Neutrophil (primary cell): ENCODE measurements around the gene DGAT2.

ENCODE experiments used
- H3K27ac ChIP-seq: fragments of 200-600 bp; sonication (generic); 2 replicates; pipeline ENCODE4 v1.5.1; 2016; ENCODE audit warnings: mild to moderate bottlenecking, moderate library complexity
- H3K27me3 ChIP-seq: fragments of 200-600 bp; sonication (generic); 2 replicates; pipeline ENCODE4 v1.6.0; 2016; ENCODE audit warnings: mild to moderate bottlenecking
- H3K36me3 ChIP-seq: fragments of 200-600 bp; sonication (generic); 2 replicates; pipeline ENCODE4 v1.5.1; 2017
- H3K4me1 ChIP-seq, 2 experiments: fragments of 200-600 bp in 1 of 2; sonication (generic) in 1 of 2; 1 replicate in 1 of 2; 2 replicates in 1 of 2; pipeline versions ENCODE4 v1.5.1 to v1.6.1; 2013 to 2016; ENCODE audit warnings: low read depth in 1 of 2, low read length in 1 of 2, mild to moderate bottlenecking in 1 of 2, moderate library complexity in 1 of 2; ENCODE audit not compliant: control insufficient read depth in 1 of 2, insufficient read depth in 1 of 2
- H3K4me3 ChIP-seq, 2 experiments: fragments of 200-600 bp in 1 of 2; sonication (generic) in 1 of 2; 1 replicate in 1 of 2; 2 replicates in 1 of 2; pipeline ENCODE4 v1.5.1; 2013 to 2016; ENCODE audit warnings: low read depth in 1 of 2, low read length in 1 of 2, mild to moderate bottlenecking in 1 of 2, moderate library complexity in 1 of 2
- H3K9me3 ChIP-seq: fragments of 200-600 bp; sonication (generic); 2 replicates; pipeline ENCODE4 v1.5.1; 2016
- CTCF ChIP-seq: fragments of 200-600 bp; sonication (generic); IDR thresholded peaks from 2 replicates; pipeline ENCODE4 v1.5.1; 2016; ENCODE audit warnings: antibody characterized with exemption

DGAT2 gene

GRCh38 chr11:75760710-75761493, 7.7 kb upstream of the DGAT2 start:
- no peak for TF ChIP-seq CTCF
- no peaks in the 10 kb centered on the region for H3K27me3 ChIP-seq
- H3K36me3 ChIP-seq, result no peaks in the 10 kb centered on the region
- no peaks in the 10 kb centered on the region for H3K9me3 ChIP-seq
- no peak overlapping the region for H3K4me3 ChIP-seq
- peak overlapping the region; percentile 19 for H3K27ac ChIP-seq
- H3K4me1 ChIP-seq, result peaks cover 40 to 42% of the 10 kb centered on the region in 2 experiments

- no peaks in the 10 kb centered on the region for H3K36me3 ChIP-seq
- no peak for TF ChIP-seq CTCF
- peaks cover 40 to 42% of the 10 kb centered on the region in 2 experiments for H3K4me1 ChIP-seq
- H3K9me3 ChIP-seq, result no peaks in the 10 kb centered on the region
- H3K27ac ChIP-seq, result peak overlapping the region; percentile 90
- H3K4me3 ChIP-seq, result peak overlapping the region; percentile 28 to 53
- no peaks in the 10 kb centered on the region for H3K27me3 ChIP-seq
Observed at GRCh38 chr11:75762158-75762557, 6.4 kb upstream of the DGAT2 start.

GRCh38 chr11:75762885-75763284, 5.7 kb upstream of the DGAT2 start:
- Histone ChIP-seq H3K27ac (peak overlapping the region; percentile 90), H3K36me3 (no peaks in the 10 kb centered on the region), H3K4me1 (peaks cover 44 to 46% of the 10 kb centered on the region in 2 experiments), H3K27me3 (no peaks in the 10 kb centered on the region), H3K4me3 (peak overlapping the region; percentile 44 to 53), H3K9me3 (no peaks in the 10 kb centered on the region)
- no peak for TF ChIP-seq CTCF

- no peaks in the 10 kb centered on the region for H3K9me3 ChIP-seq
- peaks cover 49 to 50% of the 10 kb centered on the region in 2 experiments for H3K4me1 ChIP-seq
- no peak for TF ChIP-seq CTCF
- H3K36me3 ChIP-seq, result no peaks in the 10 kb centered on the region
- H3K4me3 ChIP-seq, result no peak overlapping the region
- H3K27me3 ChIP-seq, result no peaks in the 10 kb centered on the region
- H3K27ac ChIP-seq, result peak overlapping the region; percentile 90
Observed at GRCh38 chr11:75763846-75764245, 4.7 kb upstream of the DGAT2 start.

GRCh38 chr11:75765116-75765515, 3.5 kb upstream of the DGAT2 start:
- H3K27me3 ChIP-seq, result no peaks in the 10 kb centered on the region
- peaks cover 53 to 55% of the 10 kb centered on the region in 2 experiments for H3K4me1 ChIP-seq
- H3K4me3 ChIP-seq, result no peak overlapping the region
- H3K36me3 ChIP-seq, result no peaks in the 10 kb centered on the region
- no peak for TF ChIP-seq CTCF
- H3K27ac ChIP-seq, result no peak overlapping the region
- H3K9me3 ChIP-seq, result no peaks in the 10 kb centered on the region
